ENCODE data around the gene ASIC3.

The ASIC3 gene

DNA sequence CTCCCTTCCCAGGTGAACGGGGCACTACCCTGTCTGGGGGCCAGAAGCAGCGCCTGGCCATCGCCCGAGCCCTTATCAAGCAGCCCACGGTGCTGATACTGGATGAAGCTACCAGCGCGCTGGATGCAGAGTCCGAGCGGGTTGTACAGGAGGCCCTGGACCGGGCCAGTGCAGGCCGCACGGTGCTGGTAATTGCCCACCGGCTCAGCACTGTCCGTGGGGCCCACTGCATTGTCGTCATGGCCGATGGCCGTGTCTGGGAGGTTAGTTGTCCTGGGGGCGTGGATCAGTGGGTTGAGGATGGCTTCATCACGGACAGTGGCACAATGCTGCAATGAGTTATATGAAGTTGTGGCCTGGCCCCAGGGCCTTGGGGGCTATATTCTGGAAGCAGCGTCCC lies 4.4 kb upstream of the ASIC3 start:
- Histone ChIP-seq H3K9me3 (ENCODE audit: insufficient read depth, low read depth, low read length) (no peaks in the 10 kb centered on the region), H3K36me3 (ENCODE audit: insufficient read depth, low read length) (no peaks in the 10 kb centered on the region), H3K4me1 (ENCODE audit: insufficient read depth, low read length, poor library complexity, severe bottlenecking) (peaks cover 18% of the 10 kb centered on the region), H2AFZ (ENCODE audit: low read length) (no peak overlapping the region), H3K4me3 (ENCODE audit: low read length, poor library complexity, severe bottlenecking) (no peak overlapping the region), H3K79me2 (ENCODE audit: insufficient read depth, low read length) (no peaks in the 10 kb centered on the region), H3K4me2 (ENCODE audit: low read depth, low read length, poor library complexity, severe bottlenecking) (no peak overlapping the region), H3K9me2 (replicated peaks; ENCODE audit: low read depth, low read length) (no peaks in the 10 kb centered on the region), H3F3A (ENCODE audit: low read depth) (peaks cover 2% of the 10 kb centered on the region; the same call in 1 of the 2 replicates), H3K27me3 (ENCODE audit: insufficient read depth, low read length, poor library complexity, severe bottlenecking) (no peaks in the 10 kb centered on the region), H4K20me1 (ENCODE audit: insufficient read depth, low read length, poor library complexity, severe bottlenecking) (no peaks in the 10 kb centered on the region), H3K9ac (ENCODE audit: low read depth, low read length, poor library complexity, severe bottlenecking) (no peak overlapping the region)
- TF ChIP-seq, protein P1, sequence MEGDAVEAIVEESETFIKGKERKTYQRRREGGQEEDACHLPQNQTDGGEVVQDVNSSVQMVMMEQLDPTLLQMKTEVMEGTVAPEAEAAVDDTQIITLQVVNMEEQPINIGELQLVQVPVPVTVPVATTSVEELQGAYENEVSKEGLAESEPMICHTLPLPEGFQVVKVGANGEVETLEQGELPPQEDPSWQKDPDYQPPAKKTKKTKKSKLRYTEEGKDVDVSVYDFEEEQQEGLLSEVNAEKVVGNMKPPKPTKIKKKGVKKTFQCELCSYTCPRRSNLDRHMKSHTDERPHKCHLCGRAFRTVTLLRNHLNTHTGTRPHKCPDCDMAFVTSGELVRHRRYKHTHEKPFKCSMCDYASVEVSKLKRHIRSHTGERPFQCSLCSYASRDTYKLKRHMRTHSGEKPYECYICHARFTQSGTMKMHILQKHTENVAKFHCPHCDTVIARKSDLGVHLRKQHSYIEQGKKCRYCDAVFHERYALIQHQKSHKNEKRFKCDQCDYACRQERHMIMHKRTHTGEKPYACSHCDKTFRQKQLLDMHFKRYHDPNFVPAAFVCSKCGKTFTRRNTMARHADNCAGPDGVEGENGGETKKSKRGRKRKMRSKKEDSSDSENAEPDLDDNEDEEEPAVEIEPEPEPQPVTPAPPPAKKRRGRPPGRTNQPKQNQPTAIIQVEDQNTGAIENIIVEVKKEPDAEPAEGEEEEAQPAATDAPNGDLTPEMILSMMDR (conservative IDR thresholded peaks at IDR 0.05; ENCODE audit: low read length) = no peak
- no peak for TF ChIP-seq EZH2phosphoT487 (IDR thresholded peaks at IDR 0.05; ENCODE audit: borderline replicate concordance)

DNA sequence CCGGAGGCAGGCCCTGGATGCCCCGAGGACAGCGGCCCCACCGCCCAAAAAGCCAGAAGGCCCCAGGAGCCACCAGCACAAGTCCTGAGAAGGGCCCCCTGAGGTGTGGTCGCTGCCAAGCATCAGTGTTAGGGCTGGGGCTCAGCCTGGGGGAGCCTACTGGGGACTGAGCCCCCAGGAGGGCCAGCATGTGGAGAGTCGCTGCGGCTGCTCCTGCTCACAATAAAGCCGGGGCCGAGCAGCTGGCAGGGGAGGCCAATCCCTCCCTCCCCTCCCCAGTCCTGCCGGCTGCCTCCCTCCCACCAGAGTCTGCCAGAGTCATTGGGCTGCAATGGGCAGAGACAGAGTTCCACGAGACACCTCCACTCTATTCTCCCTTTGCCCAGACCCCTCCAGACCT lies 3.1 kb upstream of the ASIC3 start:
- Histone ChIP-seq H3K4me3 (ENCODE audit: low read length, poor library complexity, severe bottlenecking) (no peak overlapping the region), H3K79me2 (ENCODE audit: insufficient read depth, low read length) (no peaks in the 10 kb centered on the region)

DNA sequence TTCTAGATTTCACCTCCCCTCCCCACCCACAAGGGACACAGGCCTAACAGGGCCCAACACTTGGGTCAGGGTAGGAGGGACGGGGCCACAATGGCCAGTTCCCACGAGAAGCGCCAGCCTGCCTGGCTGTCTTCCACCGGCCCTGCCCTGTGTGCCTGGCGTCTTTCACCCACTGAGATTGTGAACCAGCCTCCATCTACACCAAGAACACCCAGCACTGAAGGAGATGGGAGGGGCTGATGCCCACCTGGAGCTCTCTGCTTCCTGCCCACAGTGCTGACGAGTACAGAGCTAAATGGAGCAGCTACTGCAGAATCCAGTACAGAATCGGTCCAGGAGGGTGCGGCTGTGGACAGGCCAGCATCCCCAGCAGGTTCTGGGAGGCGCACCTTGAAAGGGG lies 2.4 kb upstream of the ASIC3 start:
- Histone ChIP-seq H3K4me3 (ENCODE audit: low read length, poor library complexity, severe bottlenecking) (no peak overlapping the region), H2AFZ (ENCODE audit: low read length) (no peak overlapping the region), H4K20me1 (ENCODE audit: insufficient read depth, low read length, poor library complexity, severe bottlenecking) (no peaks in the 10 kb centered on the region), H3K9me2 (replicated peaks; ENCODE audit: low read depth, low read length) (no peaks in the 10 kb centered on the region), H3K79me2 (ENCODE audit: insufficient read depth, low read length) (no peaks in the 10 kb centered on the region), H3K27me3 (ENCODE audit: insufficient read depth, low read length, poor library complexity, severe bottlenecking) (no peaks in the 10 kb centered on the region), H3K36me3 (ENCODE audit: insufficient read depth, low read length) (no peaks in the 10 kb centered on the region), H3K9ac (ENCODE audit: low read depth, low read length, poor library complexity, severe bottlenecking) (no peak overlapping the region), H3F3A (ENCODE audit: low read depth) (no peaks in the 10 kb centered on the region), H3K4me1 (ENCODE audit: insufficient read depth, low read length, poor library complexity, severe bottlenecking) (peaks cover 3% of the 10 kb centered on the region), H3K4me2 (ENCODE audit: low read depth, low read length, poor library complexity, severe bottlenecking) (no peak overlapping the region), H3K9me3 (ENCODE audit: insufficient read depth, low read depth, low read length) (no peaks in the 10 kb centered on the region)
- TF ChIP-seq, protein P1 (conservative IDR thresholded peaks at IDR 0.05; ENCODE audit: low read length) = no peak

More for the DNA sequence above, 3.1 kb upstream of the ASIC3 start:
- no peak overlapping the region for H3K4me2 ChIP-seq (ENCODE audit: low read depth, low read length, poor library complexity, severe bottlenecking)
- no peak for TF ChIP-seq EZH2phosphoT487 (IDR thresholded peaks at IDR 0.05; ENCODE audit: borderline replicate concordance)
- TF ChIP-seq, protein P1 (conservative IDR thresholded peaks at IDR 0.05; ENCODE audit: low read length) = no peak
- H3K27me3 ChIP-seq (ENCODE audit: insufficient read depth, low read length, poor library complexity, severe bottlenecking) = no peaks in the 10 kb centered on the region
- no peak overlapping the region for H3K9ac ChIP-seq (ENCODE audit: low read depth, low read length, poor library complexity, severe bottlenecking)
- peaks cover 5% of the 10 kb centered on the region for H3K4me1 ChIP-seq (ENCODE audit: insufficient read depth, low read length, poor library complexity, severe bottlenecking)
- H4K20me1 ChIP-seq (ENCODE audit: insufficient read depth, low read length, poor library complexity, severe bottlenecking) = no peaks in the 10 kb centered on the region
- H3F3A ChIP-seq (ENCODE audit: low read depth) = no peaks in the 10 kb centered on the region
- H3K9me2 ChIP-seq (replicated peaks; ENCODE audit: low read depth, low read length) = no peaks in the 10 kb centered on the region
- H3K36me3 ChIP-seq (ENCODE audit: insufficient read depth, low read length) = no peaks in the 10 kb centered on the region
- no peaks in the 10 kb centered on the region for H3K9me3 ChIP-seq (ENCODE audit: insufficient read depth, low read depth, low read length)
- H2AFZ ChIP-seq (ENCODE audit: low read length) = no peak overlapping the region
